ENCODE measurements around the gene ZNF581.

ZNF581 gene

GRCh38 chr19:55656988-55657747 is 13.7 kb downstream of the ZNF581 start:
- no peak for DNase-seq (ENCODE audit: low spot score)
- TF ChIP-seq CTCF (IDR thresholded peaks at IDR 0.05; ENCODE audit: extremely low read depth, insufficient read depth, missing control alignments), result no peak
- in situ Hi-C loops (cut with MboI; ENCODE audit: low pct_unique_long_range_greater_than_20kb, low sequenced_read_pairs, unreplicated experiment), result no loop called here

DNA sequence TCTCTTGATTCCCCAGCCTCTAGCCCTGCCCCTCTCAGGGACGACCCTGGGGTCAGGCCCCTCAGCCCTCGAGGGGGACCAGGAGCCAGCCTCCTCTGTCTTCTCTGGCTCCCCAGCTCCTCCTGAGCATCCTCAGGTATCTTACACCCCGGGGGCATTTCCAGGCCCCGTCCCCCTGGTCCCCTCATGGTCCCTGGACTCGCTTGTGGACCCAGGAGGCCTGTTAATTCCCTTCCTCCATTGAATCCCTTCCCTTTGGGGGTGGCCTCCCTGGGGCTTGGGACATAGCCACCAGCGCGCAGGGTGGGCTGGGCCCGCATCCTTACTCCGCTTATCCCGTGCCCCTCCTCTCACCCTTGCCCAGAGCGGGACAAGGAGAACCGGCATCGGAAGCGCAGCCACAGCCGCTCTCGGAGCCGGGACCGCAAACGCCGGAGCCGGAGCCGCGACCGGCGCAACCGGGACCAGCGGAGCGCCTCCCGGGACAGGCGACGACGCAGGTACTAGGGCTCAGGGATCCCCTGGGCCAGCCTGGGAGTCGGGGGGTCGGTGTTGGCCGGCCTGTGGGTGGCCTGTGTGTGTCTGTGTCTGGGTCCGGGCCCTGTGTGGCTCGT is 15.5 kb downstream of the ZNF581 start:
- in situ Hi-C loops (cut with MboI; ENCODE audit: low pct_unique_long_range_greater_than_20kb, low sequenced_read_pairs, unreplicated experiment), result no loop called here

DNA sequence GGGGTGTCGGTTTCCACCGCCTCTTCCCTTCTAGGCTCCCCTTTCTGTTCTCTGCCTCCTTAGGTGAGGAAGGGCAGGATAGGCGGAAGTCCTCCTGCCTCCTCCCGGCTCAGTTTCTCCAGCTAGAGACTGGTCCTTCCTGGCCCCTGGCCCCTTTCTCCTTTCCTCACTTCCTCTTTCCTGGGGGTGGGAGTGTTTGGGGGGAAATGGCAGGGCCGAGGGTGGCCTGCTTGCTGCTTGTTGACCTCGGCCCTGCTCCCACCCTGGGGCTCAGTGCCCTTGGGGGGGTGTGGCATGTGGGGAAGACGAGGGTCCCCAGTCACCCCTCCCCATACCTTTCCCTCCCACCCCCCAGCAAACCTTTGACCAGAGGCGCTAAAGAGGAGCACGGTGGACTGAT is 16.4 kb downstream of the ZNF581 start:
- no peak for TF ChIP-seq CTCF (IDR thresholded peaks at IDR 0.05; ENCODE audit: extremely low read depth, insufficient read depth, missing control alignments)
- no peak for DNase-seq (ENCODE audit: low spot score)
- in situ Hi-C loops (cut with MboI; ENCODE audit: low pct_unique_long_range_greater_than_20kb, low sequenced_read_pairs, unreplicated experiment), result no loop called here

More for the DNA sequence above, 15.5 kb downstream of the ZNF581 start:
- no peak for DNase-seq (ENCODE audit: low spot score)
- TF ChIP-seq CTCF (IDR thresholded peaks at IDR 0.05; ENCODE audit: extremely low read depth, insufficient read depth, missing control alignments), result no peak

GRCh38 chr19:55660404-55660803 is 17.0 kb downstream of the ZNF581 start:
- DNase-seq (ENCODE audit: low spot score), result no peak
- no peak for TF ChIP-seq CTCF (IDR thresholded peaks at IDR 0.05; ENCODE audit: extremely low read depth, insufficient read depth, missing control alignments)
- in situ Hi-C loops (cut with MboI; ENCODE audit: low pct_unique_long_range_greater_than_20kb, low sequenced_read_pairs, unreplicated experiment), result no loop called here

- in situ Hi-C loops (cut with MboI; ENCODE audit: low pct_unique_long_range_greater_than_20kb, low sequenced_read_pairs, unreplicated experiment), result no loop called here
- TF ChIP-seq CTCF (IDR thresholded peaks at IDR 0.05; ENCODE audit: extremely low read depth, insufficient read depth, missing control alignments), result no peak
- DNase-seq (ENCODE audit: low spot score), result no peak
These were observed 17.5 kb downstream of the ZNF581 start for GRCh38 chr19:55660991-55661390.

GRCh38 chr19:55661826-55662225 is 18.4 kb downstream of the ZNF581 start:
- in situ Hi-C loops (cut with MboI; ENCODE audit: low pct_unique_long_range_greater_than_20kb, low sequenced_read_pairs, unreplicated experiment), result no loop called here
- DNase-seq (ENCODE audit: low spot score), result no peak
- no peak for TF ChIP-seq CTCF (IDR thresholded peaks at IDR 0.05; ENCODE audit: extremely low read depth, insufficient read depth, missing control alignments)

Data from GM13977 (cell line).